DMS153 (cell line): Measurements from ENCODE around the gene LEPROT.

Experiments used
- DNase-seq: peaks from one replicate; lab custom pipeline; 2025; lab: John Stamatoyannopoulos, UW

The LEPROT gene

GRCh38 chr1:65412256-65412983 lies 8.0 kb upstream of the LEPROT start:
- no peak for DNase-seq

GRCh38 chr1:65412984-65413375 lies 7.5 kb upstream of the LEPROT start:
- no peak for DNase-seq

- DNase-seq = no peak
Observed at GRCh38 chr1:65414538-65414937, 5.9 kb upstream of the LEPROT start.

- no peak for DNase-seq
Observed at GRCh38 chr1:65416767-65417166, 3.7 kb upstream of the LEPROT start.

- DNase-seq = no peak
Observed at GRCh38 chr1:65417729-65418128, 2.7 kb upstream of the LEPROT start.

GRCh38 chr1:65418522-65419185 lies 1.8 kb upstream of the LEPROT start:
- no peak for DNase-seq

GRCh38 chr1:65419681-65420589 lies 533 bp upstream of the LEPROT start:
- peak; percentile 94 for DNase-seq

GRCh38 chr1:65421351-65422025 lies 1.0 kb downstream of the LEPROT start:
- no peak for DNase-seq

- DNase-seq = no peak
Observed at GRCh38 chr1:65422241-65423203, 2.1 kb downstream of the LEPROT start.

GRCh38 chr1:65423884-65424572 lies 3.6 kb downstream of the LEPROT start:
- DNase-seq = no peak

- no peak for DNase-seq
Observed at GRCh38 chr1:65424573-65424889, 4.1 kb downstream of the LEPROT start.

- DNase-seq = no peak
Observed at GRCh38 chr1:65425006-65425405, 4.5 kb downstream of the LEPROT start.

- DNase-seq = no peak
Observed at GRCh38 chr1:65425697-65426096, 5.2 kb downstream of the LEPROT start.

GRCh38 chr1:65429078-65429477 lies 8.6 kb downstream of the LEPROT start:
- no peak for DNase-seq

GRCh38 chr1:65429806-65430205 lies 9.3 kb downstream of the LEPROT start:
- no peak for DNase-seq

GRCh38 chr1:65431111-65431705 lies 10.7 kb downstream of the LEPROT start:
- DNase-seq = peak; percentile 21

- DNase-seq = no peak
Observed at GRCh38 chr1:65432918-65433317, 12.4 kb downstream of the LEPROT start.

- no peak for DNase-seq
Observed at GRCh38 chr1:65434255-65434654, 13.8 kb downstream of the LEPROT start.

- DNase-seq = no peak
Observed at GRCh38 chr1:65434760-65435159, 14.3 kb downstream of the LEPROT start.

- DNase-seq = no peak
Observed at GRCh38 chr1:65435987-65436386, 15.5 kb downstream of the LEPROT start.
